SK-N-MC (cell line): ENCODE data around the gene TTN.

Experiments
- EZH2 ChIP-seq: fragments of 200-600 bp; sonication (generic); IDR thresholded peaks from one replicate; pipeline ENCODE4 v1.6.1; 2017; ENCODE audit warnings: antibody characterized with exemption
- POLR2AphosphoS5 ChIP-seq: IDR thresholded peaks from 2 replicates; pipeline ENCODE4 v1.6.1; 2012; ENCODE audit warnings: mild to moderate bottlenecking, low read depth, low read length, borderline replicate concordance

DNA sequence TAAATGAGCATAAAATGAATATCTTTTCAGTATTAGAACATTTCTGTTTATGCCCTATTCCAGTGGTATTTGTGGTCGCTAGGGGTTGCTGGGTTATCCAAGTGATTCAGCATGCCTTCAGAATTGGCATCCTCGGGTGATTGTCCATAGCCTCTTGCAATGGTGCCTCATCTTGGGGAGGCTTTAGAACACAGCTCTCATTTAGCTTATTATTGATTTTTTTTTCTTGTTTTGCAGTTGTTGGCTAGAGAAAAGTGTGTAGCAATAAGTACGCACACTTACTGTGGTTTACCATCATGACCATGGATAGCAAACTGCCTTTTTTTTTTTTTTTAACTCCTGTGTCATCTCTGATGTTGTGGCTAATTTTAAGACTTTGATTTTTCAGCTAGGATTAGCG lies 293.3 kb downstream of the TTN start:
- TF ChIP-seq POLR2AphosphoS5 = no peak
- TF ChIP-seq EZH2 = no peak
